ENCODE data around the gene AK4. TPM values are rescaled to one million over a fixed set of nuclear protein-coding genes. Genes with fewer than 3 reads are reported as not detected.
"Not testable (repeated sequence)": the region's sequence is repeated elsewhere in the genome, so short reads cannot be mapped to it uniquely, and the experiment has no call there.

Gene AK4
- total RNA-seq: 1 to 10 TPM; 3.3 to 8.7 TPM
- polyA plus RNA-seq (ENCODE audit: insufficient read length in 6 of 6): 1 to 10 TPM; 1.9 to 4.6 (median 3.0) TPM
- long read RNA-seq, donor 1: 0 reads
- long read RNA-seq, donor 2, full-length matches to known transcripts: 1 of 1 reads
- long read RNA-seq, donor 2, partial matches to known transcripts: 0 of 1 reads
- long read RNA-seq, donor 2, other reads (novel, unspliced or antisense): 0 of 1 reads
- long read RNA-seq, donor 3: 0 reads
- long read RNA-seq, donor 4: 0 reads
- long read RNA-seq, donor 5, full-length matches to known transcripts: 1 of 1 reads
- long read RNA-seq, donor 5, partial matches to known transcripts: 0 of 1 reads
- long read RNA-seq, donor 5, other reads (novel, unspliced or antisense): 0 of 1 reads
- long read RNA-seq, donor 6: 0 reads
- long read RNA-seq, donor 7: 0 reads
- long read RNA-seq, donor 8, partial matches to known transcripts: 0 of 1 reads
- long read RNA-seq, donor 8, other reads (novel, unspliced or antisense): 0 of 1 reads
- long read RNA-seq, donor 9: 0 reads
- long read RNA-seq, donor 10: 0 reads
- long read RNA-seq, donor 11, full-length matches to known transcripts: 13 of 40 reads
- long read RNA-seq, donor 11, partial matches to known transcripts: 27 of 40 reads
- long read RNA-seq, donor 11, other reads (novel, unspliced or antisense): 0 of 40 reads
- long read RNA-seq, donor 12, partial matches to known transcripts: 0 of 1 reads
- long read RNA-seq, donor 12, other reads (novel, unspliced or antisense): 0 of 1 reads

DNA sequence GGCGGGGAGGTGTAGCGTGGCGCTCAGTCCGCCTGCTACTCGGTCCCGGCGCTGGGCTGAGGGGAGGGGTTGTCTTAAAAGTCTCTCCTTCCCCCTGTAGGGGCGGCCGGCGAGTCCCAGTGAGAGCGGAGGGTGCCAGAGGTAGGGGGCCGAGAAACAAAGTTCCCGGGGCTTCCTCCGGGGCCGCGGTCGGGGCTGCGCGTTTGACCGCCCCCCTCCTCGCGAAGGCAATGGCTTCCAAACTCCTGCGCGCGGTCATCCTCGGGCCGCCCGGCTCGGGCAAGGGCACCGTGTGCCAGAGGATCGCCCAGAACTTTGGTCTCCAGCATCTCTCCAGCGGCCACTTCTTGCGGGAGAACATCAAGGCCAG lies at the start of gene AK4:
Gene AK4 (plus strand): TSS at position 26 of the 370 bp plus-strand sequence. CDS start 205 bp downstream, at position 231.
- H3K27ac ChIP-seq; intact Hi-C loops (cut with DNase I); H3K36me3 ChIP-seq; DNase-seq; H3K9me3 ChIP-seq: not testable (repeated sequence)
- peaks cover 3 to 25% of the 10 kb centered on the region in 2 donors for H3K4me1 ChIP-seq
- ATAC-seq: peak; percentile 39
- peak within 1 kb of the TSS; percentile 69 to 74 for H3K4me3 ChIP-seq
- H3K27me3 ChIP-seq: peaks cover 5 to 43% of the 10 kb centered on the region in 2 donors

- intact Hi-C loops (cut with DNase I): no loop called here
- Histone ChIP-seq H3K4me3 (no peak overlapping the region), H3K4me1 (no peaks in the 10 kb centered on the region), H3K9me3 (peaks cover 0 to 28% of the 10 kb centered on the region in 2 donors), H3K27me3 (no peaks in the 10 kb centered on the region), H3K27ac (no peak overlapping the region), H3K36me3 (no peaks in the 10 kb centered on the region)
- ATAC-seq: no peak
- DNase-seq: no peak
- TF ChIP-seq, protein P1, sequence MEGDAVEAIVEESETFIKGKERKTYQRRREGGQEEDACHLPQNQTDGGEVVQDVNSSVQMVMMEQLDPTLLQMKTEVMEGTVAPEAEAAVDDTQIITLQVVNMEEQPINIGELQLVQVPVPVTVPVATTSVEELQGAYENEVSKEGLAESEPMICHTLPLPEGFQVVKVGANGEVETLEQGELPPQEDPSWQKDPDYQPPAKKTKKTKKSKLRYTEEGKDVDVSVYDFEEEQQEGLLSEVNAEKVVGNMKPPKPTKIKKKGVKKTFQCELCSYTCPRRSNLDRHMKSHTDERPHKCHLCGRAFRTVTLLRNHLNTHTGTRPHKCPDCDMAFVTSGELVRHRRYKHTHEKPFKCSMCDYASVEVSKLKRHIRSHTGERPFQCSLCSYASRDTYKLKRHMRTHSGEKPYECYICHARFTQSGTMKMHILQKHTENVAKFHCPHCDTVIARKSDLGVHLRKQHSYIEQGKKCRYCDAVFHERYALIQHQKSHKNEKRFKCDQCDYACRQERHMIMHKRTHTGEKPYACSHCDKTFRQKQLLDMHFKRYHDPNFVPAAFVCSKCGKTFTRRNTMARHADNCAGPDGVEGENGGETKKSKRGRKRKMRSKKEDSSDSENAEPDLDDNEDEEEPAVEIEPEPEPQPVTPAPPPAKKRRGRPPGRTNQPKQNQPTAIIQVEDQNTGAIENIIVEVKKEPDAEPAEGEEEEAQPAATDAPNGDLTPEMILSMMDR (IDR thresholded peaks at IDR 0.05): no peak
Observed at GRCh38 chr1:65103807-65104206, 44.2 kb upstream of the AK4 start.

GRCh38 chr1:65104854-65105534 lies 43.0 kb upstream of the AK4 start:
- ATAC-seq: no peak
- Histone ChIP-seq H3K27me3 (no peaks in the 10 kb centered on the region), H3K4me3 (no peak overlapping the region), H3K9me3 (peaks cover 0 to 16% of the 10 kb centered on the region in 2 donors), H3K27ac (no peak overlapping the region), H3K4me1 (no peaks in the 10 kb centered on the region), H3K36me3 (no peaks in the 10 kb centered on the region)
- intact Hi-C loops (cut with DNase I): no loop called here
- DNase-seq: no peak
- TF ChIP-seq, protein P1 (IDR thresholded peaks at IDR 0.05): no peak

- Histone ChIP-seq H3K36me3 (no peaks in the 10 kb centered on the region), H3K27ac (no peak overlapping the region), H3K9me3 (peaks cover 0 to 10% of the 10 kb centered on the region in 2 donors), H3K4me3 (no peak overlapping the region), H3K4me1 (no peaks in the 10 kb centered on the region), H3K27me3 (no peaks in the 10 kb centered on the region)
- DNase-seq (no peak), ATAC-seq (no peak)
- TF ChIP-seq, protein P1 (IDR thresholded peaks at IDR 0.05): no peak
- intact Hi-C loops (cut with DNase I): no loop called here
Observed at GRCh38 chr1:65105596-65105995, 42.4 kb upstream of the AK4 start.

DNA sequence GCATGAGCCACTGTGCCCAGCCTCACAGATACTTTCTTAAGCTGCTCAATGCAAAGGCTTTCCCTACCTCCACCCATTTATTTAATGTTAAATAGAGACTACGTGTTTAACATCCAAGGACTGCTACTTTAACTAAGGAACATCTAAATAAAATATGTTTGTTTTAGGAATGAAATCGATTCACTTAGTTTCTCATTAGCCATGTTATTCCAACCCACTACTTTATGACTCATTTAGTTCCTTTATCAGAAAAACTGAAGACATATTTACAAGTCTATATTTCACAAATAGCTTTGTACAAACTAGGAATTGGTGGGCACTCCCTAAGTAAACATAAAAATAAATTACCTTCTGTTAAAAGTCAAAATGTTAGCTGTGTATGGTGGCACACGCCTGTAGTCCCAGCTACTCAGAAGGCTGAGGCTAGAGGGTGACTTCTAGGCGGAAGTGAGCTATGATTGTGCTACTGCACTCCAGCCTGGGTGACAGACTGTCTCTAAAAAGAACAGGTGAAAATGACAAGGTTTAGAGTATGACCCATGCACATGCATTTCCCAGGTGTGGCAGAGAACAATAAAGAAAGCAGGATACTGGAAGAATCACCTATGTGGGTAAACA lies 39.9 kb upstream of the AK4 start:
- Histone ChIP-seq H3K27me3 (no peaks in the 10 kb centered on the region), H3K4me1 (no peaks in the 10 kb centered on the region), H3K4me3 (no peak overlapping the region), H3K36me3 (no peaks in the 10 kb centered on the region), H3K9me3 (no peaks in the 10 kb centered on the region), H3K27ac (no peak overlapping the region)
- intact Hi-C loops (cut with DNase I): no loop called here
- DNase-seq (no peak), ATAC-seq (no peak)
- TF ChIP-seq, protein P1 (IDR thresholded peaks at IDR 0.05): no peak
